ENCODE data around the gene SP2. TPM values are rescaled to one million over a fixed set of nuclear protein-coding genes. Genes with fewer than 3 reads are reported as not detected.
A peak's percentile ranks its signal among the peaks of the same experiment; 100 is the strongest.

The SP2 gene
- total RNA-seq, result 17.0 to 18.0 TPM (median 17.0 TPM) in 3 replicates

DNA sequence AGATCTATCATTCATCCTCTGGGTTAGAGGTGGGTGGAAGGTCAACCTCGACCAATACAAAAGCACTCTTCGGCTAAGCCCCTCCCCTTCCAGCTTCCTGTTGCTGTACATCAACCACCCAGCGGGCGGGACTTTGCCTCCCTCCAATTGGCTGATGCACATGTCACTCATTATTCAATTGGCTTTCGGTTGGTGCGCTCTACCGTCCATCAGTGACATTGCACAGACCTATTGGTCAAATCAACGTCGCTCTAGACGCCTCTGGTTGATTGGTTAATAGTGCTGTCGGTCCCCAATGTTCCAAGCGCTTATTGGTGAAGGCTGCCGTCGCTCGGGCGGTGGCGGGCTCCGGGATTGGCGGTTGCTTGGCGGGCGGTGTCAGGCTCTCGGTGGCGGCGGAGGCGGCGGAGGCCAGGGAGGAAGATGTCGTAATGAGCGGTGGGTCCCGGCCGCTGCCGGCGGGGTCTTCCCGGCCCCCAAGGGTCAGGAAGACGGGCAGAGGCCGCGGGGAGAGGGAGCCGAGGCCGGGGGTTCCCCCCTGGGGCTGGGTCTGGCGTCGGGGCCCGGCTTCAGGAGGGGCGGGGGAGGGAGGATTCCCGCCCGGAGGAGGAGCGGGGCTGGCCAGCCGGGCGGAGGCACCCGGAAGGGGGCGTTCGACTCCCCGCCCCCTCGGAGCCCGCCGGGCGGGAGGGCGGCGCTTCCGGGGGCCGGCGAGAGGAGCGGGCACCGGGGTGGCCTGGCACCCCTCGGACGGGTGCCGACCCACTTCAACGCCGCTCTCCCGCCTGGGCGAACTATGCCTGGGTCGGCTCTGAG, at the start of gene SP2:
SP2 (plus strand) TSS at position 381 of the 816 bp plus-strand sequence; CDS start at position 432, 51 bp downstream.
- H3K4me1 Mint-ChIP-seq, result peaks cover 27% of the 10 kb centered on the region
- peak within 1 kb of the TSS; percentile 99 for H3K27ac Mint-ChIP-seq
- H3K9me3 Mint-ChIP-seq, result no peaks in the 10 kb centered on the region
- H3K36me3 Mint-ChIP-seq, result peaks cover 3% of the 10 kb centered on the region
- DNase-seq (ENCODE audit: low spot score in 2 of 2, unreplicated experiment in 2 of 2), result peak; percentile 95 to 100
- H3K4me3 Mint-ChIP-seq, result peak within 1 kb of the TSS; percentile 96
- TF ChIP-seq, protein P1, sequence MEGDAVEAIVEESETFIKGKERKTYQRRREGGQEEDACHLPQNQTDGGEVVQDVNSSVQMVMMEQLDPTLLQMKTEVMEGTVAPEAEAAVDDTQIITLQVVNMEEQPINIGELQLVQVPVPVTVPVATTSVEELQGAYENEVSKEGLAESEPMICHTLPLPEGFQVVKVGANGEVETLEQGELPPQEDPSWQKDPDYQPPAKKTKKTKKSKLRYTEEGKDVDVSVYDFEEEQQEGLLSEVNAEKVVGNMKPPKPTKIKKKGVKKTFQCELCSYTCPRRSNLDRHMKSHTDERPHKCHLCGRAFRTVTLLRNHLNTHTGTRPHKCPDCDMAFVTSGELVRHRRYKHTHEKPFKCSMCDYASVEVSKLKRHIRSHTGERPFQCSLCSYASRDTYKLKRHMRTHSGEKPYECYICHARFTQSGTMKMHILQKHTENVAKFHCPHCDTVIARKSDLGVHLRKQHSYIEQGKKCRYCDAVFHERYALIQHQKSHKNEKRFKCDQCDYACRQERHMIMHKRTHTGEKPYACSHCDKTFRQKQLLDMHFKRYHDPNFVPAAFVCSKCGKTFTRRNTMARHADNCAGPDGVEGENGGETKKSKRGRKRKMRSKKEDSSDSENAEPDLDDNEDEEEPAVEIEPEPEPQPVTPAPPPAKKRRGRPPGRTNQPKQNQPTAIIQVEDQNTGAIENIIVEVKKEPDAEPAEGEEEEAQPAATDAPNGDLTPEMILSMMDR (IDR thresholded peaks at IDR 0.05; ENCODE audit: unreplicated experiment), result peak; percentile 44
- H3K27me3 Mint-ChIP-seq (ENCODE audit: low read depth), result peaks cover 3% of the 10 kb centered on the region

GRCh38 chr17:47846716-47847340, 49.2 kb upstream of the SP2 start:
- no peaks in the 10 kb centered on the region for H3K36me3 Mint-ChIP-seq
- peaks cover 82% of the 10 kb centered on the region for H3K4me1 Mint-ChIP-seq
- H3K9me3 Mint-ChIP-seq, result no peaks in the 10 kb centered on the region
- DNase-seq (ENCODE audit: low spot score in 2 of 2, unreplicated experiment in 2 of 2), result no peak
- peak overlapping the region; percentile 6 for H3K27ac Mint-ChIP-seq
- peaks cover 4% of the 10 kb centered on the region for H3K27me3 Mint-ChIP-seq (ENCODE audit: low read depth)
- H3K4me3 Mint-ChIP-seq, result peak overlapping the region; percentile 60
- TF ChIP-seq, protein P1 (IDR thresholded peaks at IDR 0.05; ENCODE audit: unreplicated experiment), result no peak

- Mint-ChIP-seq H3K36me3 (no peaks in the 10 kb centered on the region), H3K4me1 (peaks cover 85% of the 10 kb centered on the region), H3K27me3 (ENCODE audit: low read depth) (peaks cover 11% of the 10 kb centered on the region), H3K4me3 (peak overlapping the region; percentile 84), H3K9me3 (no peaks in the 10 kb centered on the region), H3K27ac (no peak overlapping the region)
- TF ChIP-seq, protein P1 (IDR thresholded peaks at IDR 0.05; ENCODE audit: unreplicated experiment), result peak; percentile 30
- no peak for DNase-seq (ENCODE audit: low spot score in 2 of 2, unreplicated experiment in 2 of 2)
Observed at GRCh38 chr17:47847341-47848197, 48.5 kb upstream of the SP2 start.

GRCh38 chr17:47848198-47848513, 47.9 kb upstream of the SP2 start:
- H3K4me1 Mint-ChIP-seq, result peaks cover 83% of the 10 kb centered on the region

GRCh38 chr17:47850373-47850691, 45.7 kb upstream of the SP2 start:
- H3K36me3 Mint-ChIP-seq, result no peaks in the 10 kb centered on the region
- no peak for DNase-seq (ENCODE audit: low spot score in 2 of 2, unreplicated experiment in 2 of 2)
- H3K27me3 Mint-ChIP-seq (ENCODE audit: low read depth), result peaks cover 38% of the 10 kb centered on the region
- no peaks in the 10 kb centered on the region for H3K9me3 Mint-ChIP-seq
- H3K4me1 Mint-ChIP-seq, result peaks cover 76% of the 10 kb centered on the region
- H3K4me3 Mint-ChIP-seq, result peak overlapping the region; percentile 84
- peak overlapping the region; percentile 67 for H3K27ac Mint-ChIP-seq
- TF ChIP-seq, protein P1 (IDR thresholded peaks at IDR 0.05; ENCODE audit: unreplicated experiment), result no peak

More at GRCh38 chr17:47848198-47848513, 47.9 kb upstream of the SP2 start:
- no peak for DNase-seq (ENCODE audit: low spot score in 2 of 2, unreplicated experiment in 2 of 2)
- TF ChIP-seq, protein P1 (IDR thresholded peaks at IDR 0.05; ENCODE audit: unreplicated experiment), result no peak
- Mint-ChIP-seq H3K4me3 (peak overlapping the region; percentile 84), H3K9me3 (no peaks in the 10 kb centered on the region), H3K36me3 (no peaks in the 10 kb centered on the region), H3K27ac (no peak overlapping the region), H3K27me3 (ENCODE audit: low read depth) (peaks cover 17% of the 10 kb centered on the region)
